ENCODE measurements around the gene NABP2.

The NABP2 gene

GRCh38 chr12:56237552-56237951 is 13.4 kb downstream of the NABP2 start:
- no peak overlapping the region for H3K4me3 ChIP-seq (ENCODE audit: low read depth, low read length)
- in situ Hi-C loops (cut with HindIII; ENCODE audit: low sequenced_read_pairs): no loop called here
- TF ChIP-seq, protein P1, sequence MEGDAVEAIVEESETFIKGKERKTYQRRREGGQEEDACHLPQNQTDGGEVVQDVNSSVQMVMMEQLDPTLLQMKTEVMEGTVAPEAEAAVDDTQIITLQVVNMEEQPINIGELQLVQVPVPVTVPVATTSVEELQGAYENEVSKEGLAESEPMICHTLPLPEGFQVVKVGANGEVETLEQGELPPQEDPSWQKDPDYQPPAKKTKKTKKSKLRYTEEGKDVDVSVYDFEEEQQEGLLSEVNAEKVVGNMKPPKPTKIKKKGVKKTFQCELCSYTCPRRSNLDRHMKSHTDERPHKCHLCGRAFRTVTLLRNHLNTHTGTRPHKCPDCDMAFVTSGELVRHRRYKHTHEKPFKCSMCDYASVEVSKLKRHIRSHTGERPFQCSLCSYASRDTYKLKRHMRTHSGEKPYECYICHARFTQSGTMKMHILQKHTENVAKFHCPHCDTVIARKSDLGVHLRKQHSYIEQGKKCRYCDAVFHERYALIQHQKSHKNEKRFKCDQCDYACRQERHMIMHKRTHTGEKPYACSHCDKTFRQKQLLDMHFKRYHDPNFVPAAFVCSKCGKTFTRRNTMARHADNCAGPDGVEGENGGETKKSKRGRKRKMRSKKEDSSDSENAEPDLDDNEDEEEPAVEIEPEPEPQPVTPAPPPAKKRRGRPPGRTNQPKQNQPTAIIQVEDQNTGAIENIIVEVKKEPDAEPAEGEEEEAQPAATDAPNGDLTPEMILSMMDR (IDR thresholded peaks at IDR 0.05; ENCODE audit: low read depth, low read length, missing control alignments): no peak
- no peak for DNase-seq (ENCODE audit: low read depth)

- in situ Hi-C loops (cut with HindIII; ENCODE audit: low sequenced_read_pairs): no loop called here
- DNase-seq (ENCODE audit: low read depth): no peak
- TF ChIP-seq, protein P1 (IDR thresholded peaks at IDR 0.05; ENCODE audit: low read depth, low read length, missing control alignments): no peak
- H3K4me3 ChIP-seq (ENCODE audit: low read depth, low read length): no peak overlapping the region
These were observed 17.5 kb downstream of the NABP2 start for GRCh38 chr12:56241424-56242303.

DNA sequence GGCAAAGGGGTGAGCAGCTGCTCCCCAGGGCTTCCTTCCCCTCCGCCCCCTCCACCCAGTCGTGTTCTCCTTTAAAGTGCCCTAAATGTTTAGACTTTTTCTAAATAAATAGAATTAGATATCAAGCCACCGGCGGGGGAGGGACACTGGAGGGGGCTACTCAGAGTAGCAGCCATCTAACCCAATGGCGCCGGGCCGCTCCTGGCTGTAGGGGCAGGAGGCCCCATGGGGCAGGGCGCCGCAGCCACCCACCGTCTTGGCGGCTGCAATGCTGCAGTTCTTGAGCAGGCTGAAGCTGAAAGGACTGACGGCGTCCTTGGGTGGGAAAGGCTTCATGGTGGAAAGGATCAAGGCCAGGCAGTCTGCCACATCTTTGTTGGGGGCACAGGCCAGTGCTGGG is 18.8 kb downstream of the NABP2 start:
- H3K4me3 ChIP-seq (ENCODE audit: low read depth, low read length): no peak overlapping the region
- no peak for DNase-seq (ENCODE audit: low read depth)
- in situ Hi-C loops (cut with HindIII; ENCODE audit: low sequenced_read_pairs): no loop called here
- TF ChIP-seq, protein P1 (IDR thresholded peaks at IDR 0.05; ENCODE audit: low read depth, low read length, missing control alignments): no peak

DNA sequence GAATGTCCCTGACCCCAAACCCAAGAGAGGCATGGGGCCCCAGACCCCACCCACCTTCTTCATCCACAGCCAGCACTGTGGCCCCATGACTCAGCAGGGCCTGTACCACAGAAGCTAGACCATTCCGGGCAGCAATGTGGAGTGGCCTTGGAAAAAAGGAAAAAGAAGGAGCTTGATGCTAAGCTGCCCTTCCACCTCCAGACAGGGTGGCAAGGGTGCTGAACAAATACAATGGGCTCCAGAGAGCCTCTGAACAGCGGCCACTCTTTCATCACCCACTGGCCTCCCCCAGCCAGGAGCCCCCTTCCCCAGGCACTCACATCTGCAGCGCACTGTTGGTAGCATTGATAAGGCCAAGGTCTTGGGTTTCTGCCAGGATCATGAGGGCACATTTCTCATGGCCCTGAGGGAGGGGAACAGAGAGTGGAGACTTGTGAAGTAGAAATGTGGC is 19.6 kb downstream of the NABP2 start:
- in situ Hi-C loops (cut with HindIII; ENCODE audit: low sequenced_read_pairs): no loop called here
- H3K4me3 ChIP-seq (ENCODE audit: low read depth, low read length): no peak overlapping the region
- TF ChIP-seq, protein P1 (IDR thresholded peaks at IDR 0.05; ENCODE audit: low read depth, low read length, missing control alignments): no peak

DNA sequence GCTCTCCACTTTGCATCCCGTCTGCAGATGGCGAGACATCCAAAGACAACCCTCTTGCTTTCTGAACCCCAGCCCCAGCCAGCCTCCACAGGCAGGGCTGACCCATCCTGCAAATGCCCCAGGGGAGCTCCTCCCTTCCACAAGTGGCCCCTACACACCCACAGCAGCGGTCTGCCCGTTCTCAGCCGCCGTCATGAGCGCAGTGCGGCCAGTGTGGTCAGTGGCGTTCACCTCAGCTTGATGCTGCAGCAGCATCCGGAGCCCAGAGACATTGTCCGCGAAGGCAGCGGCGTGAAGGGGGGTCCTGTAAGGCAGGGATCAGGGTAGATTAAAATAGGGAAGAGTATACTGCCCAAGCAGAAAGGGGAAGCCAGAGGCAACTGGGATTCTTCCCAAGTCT is 20.4 kb downstream of the NABP2 start:
- in situ Hi-C loops (cut with HindIII; ENCODE audit: low sequenced_read_pairs): no loop called here
- no peak for DNase-seq (ENCODE audit: low read depth)
- no peak overlapping the region for H3K4me3 ChIP-seq (ENCODE audit: low read depth, low read length)
- TF ChIP-seq, protein P1 (IDR thresholded peaks at IDR 0.05; ENCODE audit: low read depth, low read length, missing control alignments): no peak

More for the DNA sequence above, 19.6 kb downstream of the NABP2 start:
- DNase-seq (ENCODE audit: low read depth): no peak

DNA sequence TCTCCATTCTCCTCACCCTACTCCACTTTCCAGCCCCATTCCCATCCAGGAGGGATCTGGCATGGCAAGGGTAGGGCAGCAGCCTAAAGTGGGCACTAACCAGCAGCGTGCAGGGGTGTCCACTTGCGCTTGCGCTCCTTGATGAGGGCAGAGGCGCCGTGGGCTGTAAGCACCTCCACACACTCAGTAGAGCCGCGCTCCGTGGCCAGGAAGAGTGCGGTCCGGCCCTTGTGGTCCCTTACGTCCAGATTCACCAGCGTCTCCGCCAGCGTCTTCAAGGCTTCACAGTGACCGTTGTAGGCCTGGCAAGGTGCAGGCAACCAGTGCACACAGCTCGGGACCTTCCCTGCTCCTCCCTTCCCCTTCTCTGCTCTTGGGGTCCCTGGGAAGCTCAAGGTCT is 23.8 kb downstream of the NABP2 start:
- no peak overlapping the region for H3K4me3 ChIP-seq (ENCODE audit: low read depth, low read length)
- TF ChIP-seq, protein P1 (IDR thresholded peaks at IDR 0.05; ENCODE audit: low read depth, low read length, missing control alignments): no peak
- in situ Hi-C loops (cut with HindIII; ENCODE audit: low sequenced_read_pairs): no loop called here

More for the DNA sequence above, 23.8 kb downstream of the NABP2 start:
- no peak for DNase-seq (ENCODE audit: low read depth)
